Heart left ventricle (tissue), 16 donors: ENCODE measurements around the gene KIF18A. TPM values are rescaled to one million over a fixed set of nuclear protein-coding genes. Genes with fewer than 3 reads are reported as not detected.

Experiments used
- ATAC-seq, 4 donors: fragments of 200-7000 bp; cut with Tn5 transposase; one replicate each; pipeline ENCODE4 v1.9.1; 2020 to 2022; ENCODE audit warnings: moderate library complexity in 4 of 4, mild to moderate bottlenecking in 3 of 4, moderate number of reproducible peaks in 1 of 4
- DNase-seq, 5 donors: peaks; one replicate each; pipeline ENCODE4 v3.0.0-alpha.2; 2020
- H3K27ac ChIP-seq, 12 donors: fragments of 200-600 bp; sonication (generic) in 4 of 12; one replicate each; pipeline versions ENCODE4 v1.5.0 to v1.8.0; 2016 to 2022; ENCODE audit warnings: mild to moderate bottlenecking in 2 of 12
- H3K27me3 ChIP-seq, 9 donors: fragments of 200-600 bp; sonication (generic) in 2 of 9; one replicate each; pipeline versions ENCODE4 v1.5.1 to v1.8.0; 2016 to 2022; ENCODE audit warnings: mild to moderate bottlenecking in 3 of 9
- H3K36me3 ChIP-seq, 9 donors: fragments of 200-600 bp; sonication (generic) in 2 of 9; one replicate each; pipeline versions ENCODE4 v1.5.0 to v1.8.0; 2018 to 2022; ENCODE audit warnings: mild to moderate bottlenecking in 2 of 9
- H3K4me1 ChIP-seq, 12 donors: fragments of 200-600 bp; sonication (generic) in 4 of 12; one replicate each; pipeline versions ENCODE4 v1.5.0 to v1.8.0; 2016 to 2022; ENCODE audit warnings: mild to moderate bottlenecking in 3 of 12
- H3K4me3 ChIP-seq, 12 donors: fragments of 200-600 bp; sonication (generic) in 4 of 12; one replicate each; pipeline versions ENCODE4 v1.5.0 to v1.8.0; 2017 to 2022; ENCODE audit warnings: mild to moderate bottlenecking in 9 of 12, moderate library complexity in 4 of 12
- H3K9me3 ChIP-seq, 12 donors: fragments of 200-600 bp; sonication (generic) in 4 of 12; one replicate each; pipeline versions ENCODE4 v1.5.0 to v1.8.0; 2016 to 2022; ENCODE audit warnings: mild to moderate bottlenecking in 1 of 12
- CTCF ChIP-seq, 12 donors: fragments of 200-600 bp; sonication (generic) in 4 of 12; IDR thresholded peaks; one replicate each; pipeline versions ENCODE4 v1.5.0 to v1.8.0; 2018 to 2022; ENCODE audit warnings: antibody characterized with exemption in 12 of 12, mild to moderate bottlenecking in 5 of 12
- POLR2A ChIP-seq, 2 donors: fragments of 450-650 bp; IDR thresholded peaks; one replicate each; pipeline ENCODE4 v1.6.1; 2017; ENCODE audit warnings: antibody characterized with exemption in 2 of 2, mild to moderate bottlenecking in 2 of 2, moderate library complexity in 2 of 2
- WGBS, 4 donors: extraction: QIAGEN DNeasy Blood & Tissue Kit in 2 of 4; methylation state at CpG; one replicate each; pipeline versions ENCODE4 v1.1.5 to v1.1.7; 2013 to 2018; 5-methylcytosine and 5-hydroxymethylcytosine counted together
- intact Hi-C, 10 donors: fragments of 100-400 bp; cut with DNase I; formaldehyde crosslinking; loops; one replicate each; pipeline versions ENCODE4 v1.11.1 to v1.14.2; 2022
- polyA plus RNA-seq, 2 donors: library from polyadenylated mRNA; stranded (reverse); fragments of 200-250 nt; gene quantifications; one replicate each; pipeline ENCODE4 v1.2.3, GENCODE V29; 2013
- total RNA-seq, 9 donors: library from RNA; depleted of rRNA in 2 of 9; stranded (reverse); fragments of >200 nt in 2 of 9; fragmentation: NEBNext Ultra II Directional in 3 of 9; extraction: Animal tissue kit (Norgen Biotek cat#: 25700) in 3 of 9; gene quantifications; one replicate each; pipeline versions ENCODE4 v1.1.0 to v1.2.4, GENCODE V29; 2016 to 2023
- donor health status: ischemic (EF 13 %, LVEDD 7.1; RV severe dilation, severe dysfunction).
- donor health status: healthy with polysubstance abuse.
- donor health status: DM: no; HTN: yes; CAD: no.
- donor health status: DM: no; HTN: no; CAD: no.
- donor health status: ischemic (EF 25% LVEDD 6.9; RV normal size, moderate dysfunction).
- donor health status: ischemic (EF 25% LVEDD 5.7; RV mildly dilated, moderate dysfunction).
- donor health status: healthy.
- donor health status: DM: yes; HTN: yes; CAD: no.
- donor health status: ischemic (EF 35%, LVEDD 5.7; RV mildly dilated, moderate dysfunction).
- donor health status: nonischemic (EF 11% LVEDD 7.7; RV severe dilation, severe dysfunction).
- donor health status: DM: yes; HTN: yes; CAD: no.
- donor health status: PGD.
- donor health status: ischemic (EF 29% LVEDD 5.4; RV normal size, mild dysfunction).
- donor health status: nonischemic (EF 23%, LVEDD 6.1; RV moderate dilation, normal function).

KIF18A gene
- total and polyA plus RNA-seq, 11 donors: 0.10 to 1.7 (median 0.27) TPM; not detected in 4

- Histone ChIP-seq H3K27me3 (no peaks in the 10 kb centered on the region), H3K36me3 (no peaks in the 10 kb centered on the region), H3K9me3 (no peaks in the 10 kb centered on the region), H3K4me1 (no peaks in the 10 kb centered on the region), H3K4me3 (no peak overlapping the region), H3K27ac (no peak overlapping the region)
- no peak for TF ChIP-seq POLR2A (IDR thresholded peaks at IDR 0.05)
- no peak for TF ChIP-seq CTCF (IDR thresholded peaks at IDR 0.05)
- DNase-seq (no peak), ATAC-seq (no peak)
- WGBS, 4 donors: 92 to 97% (median 95%) methylated on average over 1 of the region's 1 CpG
- intact Hi-C loops: no loop called here
These were observed 21.4 kb downstream of the KIF18A start for GRCh38 chr11:28086569-28086968.

GRCh38 chr11:28083118-28083517 lies 24.8 kb downstream of the KIF18A start:
- Histone ChIP-seq H3K27ac (no peak overlapping the region), H3K36me3 (no peaks in the 10 kb centered on the region), H3K4me1 (no peaks in the 10 kb centered on the region), H3K4me3 (no peak overlapping the region), H3K27me3 (no peaks in the 10 kb centered on the region), H3K9me3 (no peaks in the 10 kb centered on the region)
- 96 to 99% (median 98%) methylated on average over 1 of the region's 1 CpG for WGBS, 4 donors
- TF ChIP-seq CTCF (IDR thresholded peaks at IDR 0.05) (no peak), POLR2A (IDR thresholded peaks at IDR 0.05) (no peak)
- intact Hi-C loops: no loop called here
- no peak for ATAC-seq
- no peak for DNase-seq

- H3K4me1 ChIP-seq: no peaks in the 10 kb centered on the region
- H3K9me3 ChIP-seq: no peaks in the 10 kb centered on the region
- DNase-seq: no peak
- no peak overlapping the region for H3K27ac ChIP-seq
- 92 to 94% (median 93%) methylated on average over 3 of the region's 3 CpGs for WGBS, 4 donors
- intact Hi-C loops: no loop called here
- TF ChIP-seq CTCF (IDR thresholded peaks at IDR 0.05) (no peak), POLR2A (IDR thresholded peaks at IDR 0.05) (no peak)
- no peaks in the 10 kb centered on the region for H3K36me3 ChIP-seq
- no peak for ATAC-seq
- H3K4me3 ChIP-seq: no peak overlapping the region
- H3K27me3 ChIP-seq: no peaks in the 10 kb centered on the region
These were observed 30.4 kb downstream of the KIF18A start for GRCh38 chr11:28077521-28077920.

GRCh38 chr11:28072321-28072720 lies 35.6 kb downstream of the KIF18A start:
- 15 to 25% (median 20%) methylated on average over 2 of the region's 2 CpGs for WGBS, 4 donors
- Histone ChIP-seq H3K4me1 (peaks cover 0 to 4% (median 0%) of the 10 kb centered on the region in 12 donors), H3K4me3 (no peak overlapping the region), H3K9me3 (no peaks in the 10 kb centered on the region), H3K27me3 (no peaks in the 10 kb centered on the region), H3K27ac (no peak overlapping the region), H3K36me3 (no peaks in the 10 kb centered on the region)
- DNase-seq (no peak), ATAC-seq (no peak)
- TF ChIP-seq POLR2A (IDR thresholded peaks at IDR 0.05): no peak
- no peak for TF ChIP-seq CTCF (IDR thresholded peaks at IDR 0.05)
- intact Hi-C loops: no loop called here
